Panc1 (cell line): ENCODE measurements around the gene TANGO2. TPM values are rescaled to one million over a fixed set of nuclear protein-coding genes. Genes with fewer than 3 reads are reported as not detected.

ENCODE experiments used
- ATAC-seq: fragments of 200-7000 bp; cut with Tn5 transposase; 2 replicates; pipeline ENCODE4 v1.9.1; 2020; ENCODE audit warnings: mild to moderate bottlenecking, moderate library complexity
- BruUV-seq: library from RNA; stranded (reverse); fragments of 400-500 nt; replicated peaks from 2 replicates; lab custom pipeline; 2021; lab: Mats Ljungman, UMichigan
- CTCF ChIA-PET: fragments of 300-600 bp; sonication (Branson Sonifier 250); formaldehyde crosslinking; loops from one replicate; lab custom pipeline; 2022; ENCODE audit warnings: antibody characterized with exemption; lab: Charles Lee
- POLR2A ChIA-PET: fragments of 300-600 bp; sonication (Branson Sonifier 250); formaldehyde crosslinking; loops from one replicate; lab custom pipeline; 2022; ENCODE audit warnings: antibody characterized with exemption; lab: Charles Lee
- DNase-seq: peaks from one replicate; pipeline ENCODE4 v3.0.0-alpha.2; 2010; ENCODE audit warnings: low read depth, low spot score
- H3K27ac ChIP-seq: 2 replicates; pipeline ENCODE4 v1.5.1; 2011; ENCODE audit warnings: mild to moderate bottlenecking, low read length, inconsistent platforms
- H3K27me3 ChIP-seq: fragments of 200-500 bp; sonication (Bioruptor generic); 2 replicates; pipeline ENCODE4 v1.6.0; 2014; ENCODE audit warnings: low read length, inconsistent platforms; ENCODE audit not compliant: control insufficient read depth, insufficient read depth
- H3K36me3 ChIP-seq: fragments of 200-500 bp; sonication (Bioruptor generic); 2 replicates; pipeline ENCODE4 v1.5.1; 2014; ENCODE audit warnings: inconsistent platforms, mild to moderate bottlenecking, low read length, moderate library complexity; ENCODE audit not compliant: control insufficient read depth, insufficient read depth
- H3K4me1 ChIP-seq: 2 replicates; pipeline ENCODE4 v1.5.1; 2011; ENCODE audit warnings: inconsistent platforms, mild to moderate bottlenecking, low read length, moderate library complexity; ENCODE audit not compliant: control insufficient read depth, insufficient read depth
- H3K4me3 ChIP-seq, 2 experiments: 2 replicates each; pipeline ENCODE4 v1.5.1; 2011 to 2012; ENCODE audit warnings: low read depth in 2 of 2, low read length in 2 of 2, mild to moderate bottlenecking in 2 of 2, inconsistent platforms in 1 of 2, moderate library complexity in 1 of 2
- H3K9me3 ChIP-seq: fragments of 200-500 bp; sonication (Bioruptor generic); 2 replicates; pipeline ENCODE4 v1.5.1; 2014; ENCODE audit warnings: low read depth, mild to moderate bottlenecking, inconsistent platforms, low read length, moderate library complexity; ENCODE audit not compliant: control insufficient read depth, insufficient read depth
- POLR2AphosphoS5 ChIP-seq: IDR thresholded peaks from 2 replicates; pipeline ENCODE4 v1.6.1; 2012; ENCODE audit warnings: mild to moderate bottlenecking, low read depth, low read length, moderate library complexity
- SIN3A ChIP-seq: IDR thresholded peaks from 2 replicates; pipeline ENCODE4 v1.6.1; 2012; ENCODE audit warnings: low read depth, mild to moderate bottlenecking, low read length, moderate library complexity, borderline replicate concordance; ENCODE audit not compliant: insufficient read depth
- TCF7L2 ChIP-seq: IDR thresholded peaks from 2 replicates; pipeline ENCODE4 v1.6.1; 2011; ENCODE audit warnings: mild to moderate bottlenecking, low read depth, low read length, inconsistent platforms
- in situ Hi-C: cut with HindIII; loops from 2 replicates; pipeline ENCODE4 v1.10.0; 2016; ENCODE audit warnings: low sequenced_read_pairs, low pct_unique_long_range_greater_than_20kb
- intact Hi-C: fragments of 100-400 bp; cut with micrococcal nuclease; formaldehyde crosslinking; loops from one replicate; pipeline ENCODE4 v1.10.0; 2022; ENCODE audit not compliant: unreplicated experiment
- total RNA-seq: library from RNA; stranded (reverse); gene quantifications from one replicate; pipeline ENCODE4 v1.2.1, GENCODE V29; 2021; ENCODE audit not compliant: unreplicated experiment
- TF ChIP-seq, protein P1 (sequence below): fragments of 450-650 bp; IDR thresholded peaks from 2 replicates; pipeline ENCODE4 v1.5.1; 2017; ENCODE audit warnings: mild to moderate bottlenecking
- TF ChIP-seq, protein P2 (sequence below), 2 experiments: IDR thresholded peaks; 2 replicates each; pipeline ENCODE4 v1.6.1; 2011 to 2012; ENCODE audit warnings: low read depth in 2 of 2, control low read depth in 1 of 2, low read length in 1 of 2, mild to moderate bottlenecking in 1 of 2, moderate library complexity in 1 of 2; ENCODE audit not compliant: insufficient read depth in 1 of 2

The TANGO2 gene
- total RNA-seq, 1 experiment from 2014 or later, result 32.2 TPM

DNA sequence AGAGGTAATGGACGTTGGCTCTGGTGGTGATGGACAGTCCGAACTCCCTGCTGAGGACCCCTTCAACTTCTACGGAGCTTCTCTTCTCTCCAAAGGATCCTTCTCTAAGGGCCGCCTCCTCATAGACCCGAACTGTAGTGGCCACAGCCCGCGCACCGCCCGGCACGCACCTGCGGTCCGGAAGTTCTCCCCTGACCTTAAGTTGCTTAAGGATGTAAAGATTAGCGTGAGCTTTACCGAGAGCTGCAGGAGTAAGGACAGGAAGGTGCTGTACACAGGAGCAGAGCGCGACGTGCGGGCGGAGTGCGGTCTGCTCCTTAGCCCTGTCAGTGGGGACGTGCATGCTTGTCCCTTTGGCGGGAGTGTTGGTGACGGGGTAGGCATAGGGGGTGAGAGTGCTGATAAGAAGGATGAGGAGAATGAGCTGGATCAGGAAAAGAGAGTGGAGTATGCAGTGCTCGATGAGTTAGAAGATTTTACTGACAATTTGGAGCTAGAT, 65.2 kb downstream of the TANGO2 start:
- ChIA-PET CTCF (interaction anchor here (0.7 kb wide), 1 partner anchor 366 kb away, joined by 3 read pairs; no protein-coding TSS in a partner anchor), POLR2A (no interaction called here)
- DNase-seq (no peak), ATAC-seq (no peak)
- in situ Hi-C loops (no loop called here), intact Hi-C loops (no loop called here)
- no peaks in the 10 kb centered on the region for H3K9me3 ChIP-seq
- no peaks in the 10 kb centered on the region for H3K27me3 ChIP-seq
- no peak for TF ChIP-seq TCF7L2
- TF ChIP-seq, protein P1, sequence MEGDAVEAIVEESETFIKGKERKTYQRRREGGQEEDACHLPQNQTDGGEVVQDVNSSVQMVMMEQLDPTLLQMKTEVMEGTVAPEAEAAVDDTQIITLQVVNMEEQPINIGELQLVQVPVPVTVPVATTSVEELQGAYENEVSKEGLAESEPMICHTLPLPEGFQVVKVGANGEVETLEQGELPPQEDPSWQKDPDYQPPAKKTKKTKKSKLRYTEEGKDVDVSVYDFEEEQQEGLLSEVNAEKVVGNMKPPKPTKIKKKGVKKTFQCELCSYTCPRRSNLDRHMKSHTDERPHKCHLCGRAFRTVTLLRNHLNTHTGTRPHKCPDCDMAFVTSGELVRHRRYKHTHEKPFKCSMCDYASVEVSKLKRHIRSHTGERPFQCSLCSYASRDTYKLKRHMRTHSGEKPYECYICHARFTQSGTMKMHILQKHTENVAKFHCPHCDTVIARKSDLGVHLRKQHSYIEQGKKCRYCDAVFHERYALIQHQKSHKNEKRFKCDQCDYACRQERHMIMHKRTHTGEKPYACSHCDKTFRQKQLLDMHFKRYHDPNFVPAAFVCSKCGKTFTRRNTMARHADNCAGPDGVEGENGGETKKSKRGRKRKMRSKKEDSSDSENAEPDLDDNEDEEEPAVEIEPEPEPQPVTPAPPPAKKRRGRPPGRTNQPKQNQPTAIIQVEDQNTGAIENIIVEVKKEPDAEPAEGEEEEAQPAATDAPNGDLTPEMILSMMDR, result no peak
- TF ChIP-seq POLR2AphosphoS5, result no peak
- no peak for TF ChIP-seq SIN3A
- TF ChIP-seq, protein P2, sequence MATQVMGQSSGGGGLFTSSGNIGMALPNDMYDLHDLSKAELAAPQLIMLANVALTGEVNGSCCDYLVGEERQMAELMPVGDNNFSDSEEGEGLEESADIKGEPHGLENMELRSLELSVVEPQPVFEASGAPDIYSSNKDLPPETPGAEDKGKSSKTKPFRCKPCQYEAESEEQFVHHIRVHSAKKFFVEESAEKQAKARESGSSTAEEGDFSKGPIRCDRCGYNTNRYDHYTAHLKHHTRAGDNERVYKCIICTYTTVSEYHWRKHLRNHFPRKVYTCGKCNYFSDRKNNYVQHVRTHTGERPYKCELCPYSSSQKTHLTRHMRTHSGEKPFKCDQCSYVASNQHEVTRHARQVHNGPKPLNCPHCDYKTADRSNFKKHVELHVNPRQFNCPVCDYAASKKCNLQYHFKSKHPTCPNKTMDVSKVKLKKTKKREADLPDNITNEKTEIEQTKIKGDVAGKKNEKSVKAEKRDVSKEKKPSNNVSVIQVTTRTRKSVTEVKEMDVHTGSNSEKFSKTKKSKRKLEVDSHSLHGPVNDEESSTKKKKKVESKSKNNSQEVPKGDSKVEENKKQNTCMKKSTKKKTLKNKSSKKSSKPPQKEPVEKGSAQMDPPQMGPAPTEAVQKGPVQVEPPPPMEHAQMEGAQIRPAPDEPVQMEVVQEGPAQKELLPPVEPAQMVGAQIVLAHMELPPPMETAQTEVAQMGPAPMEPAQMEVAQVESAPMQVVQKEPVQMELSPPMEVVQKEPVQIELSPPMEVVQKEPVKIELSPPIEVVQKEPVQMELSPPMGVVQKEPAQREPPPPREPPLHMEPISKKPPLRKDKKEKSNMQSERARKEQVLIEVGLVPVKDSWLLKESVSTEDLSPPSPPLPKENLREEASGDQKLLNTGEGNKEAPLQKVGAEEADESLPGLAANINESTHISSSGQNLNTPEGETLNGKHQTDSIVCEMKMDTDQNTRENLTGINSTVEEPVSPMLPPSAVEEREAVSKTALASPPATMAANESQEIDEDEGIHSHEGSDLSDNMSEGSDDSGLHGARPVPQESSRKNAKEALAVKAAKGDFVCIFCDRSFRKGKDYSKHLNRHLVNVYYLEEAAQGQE (IDR thresholded peaks at IDR 0.05; ENCODE audit: insufficient read depth in 1 of 2, low read depth in 2 of 2, low read length in 1 of 2), result no peak
- no peak overlapping the region for H3K27ac ChIP-seq
- H3K4me3 ChIP-seq, result no peak overlapping the region
- peaks cover 3% of the 10 kb centered on the region for H3K36me3 ChIP-seq
- BruUV-seq, result no TSS peak
- H3K4me1 ChIP-seq, result peaks cover 11% of the 10 kb centered on the region

DNA sequence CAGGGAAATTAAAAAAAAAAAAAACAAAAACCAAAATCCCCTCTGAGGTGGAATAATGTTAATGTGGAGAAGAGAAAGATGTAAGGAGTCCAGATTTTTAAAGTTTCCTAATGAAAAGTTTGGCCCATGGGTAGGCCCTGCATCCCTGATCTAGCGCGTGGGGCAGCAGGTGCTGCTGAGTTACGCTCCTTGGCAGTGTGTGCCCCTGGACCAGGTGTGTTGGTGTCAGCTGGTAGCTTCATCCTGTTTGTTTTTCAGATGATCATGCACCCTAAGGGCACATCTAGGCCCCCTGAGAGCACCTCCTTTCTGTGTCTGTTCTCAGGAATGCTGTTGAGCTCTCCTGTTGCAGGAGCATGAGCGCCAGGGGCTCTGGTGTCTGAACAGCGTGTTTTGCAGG, 65.9 kb downstream of the TANGO2 start:
- no peak overlapping the region for H3K4me3 ChIP-seq
- H3K9me3 ChIP-seq, result no peaks in the 10 kb centered on the region
- TSS peak; percentile 27 for BruUV-seq
- intact Hi-C loops (no loop called here), in situ Hi-C loops (no loop called here)
- H3K27ac ChIP-seq, result no peak overlapping the region
- POLR2A ChIA-PET, result no interaction called here
- peaks cover 4% of the 10 kb centered on the region for H3K36me3 ChIP-seq
- CTCF ChIA-PET, result interaction anchor here (0.7 kb wide), 1 partner anchor 367 kb away, joined by 3 read pairs; no protein-coding TSS in a partner anchor
- H3K4me1 ChIP-seq, result peaks cover 8% of the 10 kb centered on the region
- DNase-seq (no peak), ATAC-seq (no peak)
- no peak for TF ChIP-seq POLR2AphosphoS5
- TF ChIP-seq SIN3A, result no peak
- no peak for TF ChIP-seq TCF7L2
- TF ChIP-seq, protein P1, result no peak
- TF ChIP-seq, protein P2 (IDR thresholded peaks at IDR 0.05; ENCODE audit: insufficient read depth in 1 of 2, low read depth in 2 of 2, low read length in 1 of 2), result no peak
- no peaks in the 10 kb centered on the region for H3K27me3 ChIP-seq
